HTR-8/SVneo (cell line): ENCODE data around the gene PSG5.
"Not testable (repeated sequence)": the region's sequence is repeated elsewhere in the genome, so short reads cannot be mapped to it uniquely, and the experiment has no call there.

Experiments
- DNase-seq: peaks from one replicate; pipeline ENCODE4 v3.0.0; 2011; ENCODE audit warnings: low spot score, mixed read lengths; ENCODE audit not compliant: insufficient read length
- FAIRE-seq: peaks from 2 replicates; lab custom pipeline; 2011; peaks lifted over from hg19 to GRCh38; lab: Jason Lieb, UNC

Gene PSG5

GRCh38 chr19:43186311-43186935 is at the start of gene PSG5:
TSS of gene PSG5 (minus strand) at chr19:43186536. CDS start at chr19:43186405, 131 bp downstream.
- FAIRE-seq = peak; percentile 23
- DNase-seq = not testable (repeated sequence)

- not testable (repeated sequence) for FAIRE-seq, DNase-seq
These were observed 49.4 kb upstream of the PSG5 start for GRCh38 chr19:43235686-43236085.

GRCh38 chr19:43229315-43229714 is 43.0 kb upstream of the PSG5 start:
- FAIRE-seq = no peak
- no peak for DNase-seq

DNA sequence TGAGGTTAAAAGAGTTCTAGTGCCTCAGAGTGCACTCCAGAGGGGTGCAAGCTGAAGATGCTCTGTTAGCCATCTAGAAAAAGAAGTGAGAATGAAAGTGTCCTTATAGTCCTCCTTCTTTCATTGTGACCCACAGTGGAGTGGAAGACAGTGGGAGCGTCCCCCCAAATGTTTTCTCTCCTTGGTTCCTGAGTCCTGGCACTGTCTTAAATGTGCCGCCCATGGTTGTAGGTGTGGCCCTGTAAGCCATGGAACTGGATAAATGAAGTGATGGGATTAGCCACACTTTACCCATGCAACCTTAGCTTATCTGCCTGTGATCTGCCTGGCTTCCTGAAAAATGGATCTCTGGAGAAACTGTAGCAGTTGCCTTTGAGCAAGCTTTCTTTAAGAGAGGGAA is 42.4 kb upstream of the PSG5 start:
- not testable (repeated sequence) for FAIRE-seq

GRCh38 chr19:43226986-43227385 is 40.6 kb upstream of the PSG5 start:
- not testable (repeated sequence) for FAIRE-seq, DNase-seq

More for the DNA sequence above, 42.4 kb upstream of the PSG5 start:
- DNase-seq = not testable (repeated sequence)

DNA sequence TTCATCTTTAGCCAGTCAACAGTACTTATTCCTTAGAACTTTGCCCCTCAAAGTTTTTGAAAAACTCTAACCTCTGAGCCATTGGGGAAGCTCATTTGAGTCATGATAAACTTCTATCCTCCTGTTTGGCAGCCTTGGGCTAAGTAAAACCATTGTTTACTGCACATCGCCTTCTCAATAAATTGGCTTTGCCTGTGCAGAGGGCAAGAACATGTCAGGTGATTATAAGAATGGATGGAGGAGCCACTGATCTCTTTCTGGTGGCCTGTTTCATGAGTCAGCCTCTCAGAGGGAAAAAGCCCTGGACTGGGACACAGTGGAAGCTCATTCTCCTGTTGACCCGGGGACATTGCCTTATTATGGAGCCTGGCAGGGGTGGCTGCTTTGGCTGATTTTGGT is 38.5 kb upstream of the PSG5 start:
- no peak for FAIRE-seq
- DNase-seq = no peak

DNA sequence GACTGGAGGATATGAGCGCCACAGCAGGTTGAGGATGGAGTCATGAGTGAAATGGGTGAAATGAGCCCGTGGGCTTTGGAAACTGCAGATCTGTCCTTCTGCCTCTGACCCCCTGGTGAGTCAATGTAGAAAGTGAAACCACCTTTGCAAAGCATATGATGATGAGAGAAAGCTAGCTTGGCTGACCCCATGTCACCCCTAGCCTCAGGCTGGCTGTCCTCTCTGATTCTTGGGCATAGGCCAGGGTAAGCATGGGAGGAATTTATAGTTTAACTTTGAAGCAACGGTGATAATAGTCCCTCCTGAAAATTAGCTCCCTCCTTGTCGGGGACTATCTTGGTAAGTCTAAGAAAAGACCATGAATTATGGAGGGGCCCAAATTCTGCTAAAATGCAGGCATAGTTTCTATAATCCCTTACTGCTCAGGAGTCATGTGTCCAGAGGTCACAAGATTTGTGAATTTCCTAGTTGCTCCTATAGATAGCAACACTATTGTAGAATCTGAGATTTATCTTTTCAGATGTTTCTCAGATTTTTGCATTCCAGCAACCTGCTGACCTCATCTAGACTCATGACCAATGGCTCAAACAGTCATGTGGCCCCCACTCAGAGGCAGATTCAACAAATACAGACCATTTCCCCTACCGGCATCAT is 38.0 kb upstream of the PSG5 start:
- DNase-seq = peak; percentile 43
- not testable (repeated sequence) for FAIRE-seq

DNA sequence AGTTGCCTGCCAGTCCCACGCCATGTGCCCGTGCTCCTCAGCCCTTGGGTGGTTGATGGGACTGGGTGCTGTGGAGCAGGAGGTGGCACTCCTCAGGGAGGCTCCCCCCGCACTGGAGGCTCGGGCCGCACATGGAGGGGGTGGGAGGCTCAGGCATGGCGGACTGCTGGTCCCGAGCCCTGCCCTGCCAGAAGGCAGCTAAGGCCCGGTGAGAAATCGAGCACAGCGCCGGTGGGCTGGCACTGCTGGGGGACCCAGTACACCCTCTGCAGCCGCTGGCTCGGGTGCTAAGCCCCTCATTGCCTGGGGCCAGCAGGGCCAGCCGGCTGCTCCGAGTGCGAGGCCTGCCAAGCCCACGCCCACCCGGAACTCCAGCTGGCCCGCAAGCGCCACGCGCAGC is 35.6 kb upstream of the PSG5 start:
- not testable (repeated sequence) for FAIRE-seq, DNase-seq

DNA sequence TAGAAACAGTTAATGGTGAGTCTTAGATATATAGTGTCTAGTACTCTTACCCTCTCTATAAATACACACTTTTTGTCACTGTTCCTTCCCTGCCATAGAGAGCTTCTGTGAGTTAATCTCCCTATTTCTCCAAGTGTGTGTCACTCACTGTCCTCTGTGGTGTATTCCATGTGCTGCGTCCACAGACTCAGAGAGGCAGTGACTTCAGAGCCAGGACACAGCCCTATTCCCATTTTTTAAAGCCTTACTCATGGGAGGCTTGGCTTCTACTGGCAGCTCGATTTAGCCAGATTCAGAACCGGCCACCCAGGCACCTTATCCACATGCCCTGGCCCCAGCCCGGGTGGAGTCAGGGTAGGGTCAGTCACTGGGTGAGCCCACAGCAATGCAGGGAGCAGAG is 32.8 kb upstream of the PSG5 start:
- FAIRE-seq, DNase-seq: not testable (repeated sequence)

GRCh38 chr19:43215881-43216280 is 29.5 kb upstream of the PSG5 start:
- not testable (repeated sequence) for FAIRE-seq, DNase-seq

GRCh38 chr19:43207991-43208390 is 21.7 kb upstream of the PSG5 start:
- FAIRE-seq = no peak
- DNase-seq = no peak

GRCh38 chr19:43207174-43207573 is 20.8 kb upstream of the PSG5 start:
- FAIRE-seq, DNase-seq: not testable (repeated sequence)

DNA sequence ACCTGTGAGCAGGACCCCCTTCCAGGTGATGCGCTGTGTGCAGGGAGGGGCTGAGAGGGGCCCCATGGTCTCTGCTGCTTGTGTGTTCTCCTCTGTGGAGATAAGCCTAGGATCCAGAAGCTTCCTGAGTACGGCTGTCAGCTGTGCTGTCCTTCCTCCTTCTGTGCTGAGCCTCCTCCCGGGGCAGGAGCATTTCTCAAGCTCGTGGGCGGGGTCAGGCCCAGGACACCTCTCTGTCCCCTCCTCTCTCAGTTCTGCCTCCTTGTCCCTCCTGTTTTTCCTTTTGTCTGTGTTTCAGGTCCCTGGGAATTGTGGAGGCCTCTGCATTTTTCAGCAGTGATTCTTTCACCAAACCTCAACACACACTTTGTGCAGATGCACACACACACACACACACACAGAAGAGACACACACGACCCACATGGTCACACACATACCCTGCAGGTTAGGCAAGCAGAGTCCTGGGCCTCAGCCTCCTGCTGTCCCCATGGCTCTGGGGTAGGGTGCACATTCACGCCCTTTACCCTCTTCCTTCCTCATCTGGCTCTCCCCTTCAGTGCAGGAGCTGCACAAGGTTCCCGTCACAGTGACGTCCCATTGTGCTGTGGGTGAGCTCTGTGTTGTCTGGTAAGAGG is 19.3 kb upstream of the PSG5 start, which contains the start of gene PSG4:
TSS of gene PSG4 (minus strand) at position 168 of the 635 bp plus-strand sequence. CDS start at position 66, 102 bp downstream.
- peak; percentile 60 for FAIRE-seq
- not testable (repeated sequence) for DNase-seq

- not testable (repeated sequence) for DNase-seq
These were observed 17.3 kb upstream of the PSG5 start for GRCh38 chr19:43203611-43204010.

GRCh38 chr19:43201891-43202290 is 15.6 kb upstream of the PSG5 start:
- not testable (repeated sequence) for FAIRE-seq, DNase-seq

More at GRCh38 chr19:43203611-43204010, 17.3 kb upstream of the PSG5 start:
- FAIRE-seq = not testable (repeated sequence)

GRCh38 chr19:43201337-43201801 is 15.0 kb upstream of the PSG5 start:
- not testable (repeated sequence) for DNase-seq
- FAIRE-seq = peak; percentile 86

GRCh38 chr19:43198686-43199419 is 12.5 kb upstream of the PSG5 start:
- not testable (repeated sequence) for FAIRE-seq, DNase-seq

DNA sequence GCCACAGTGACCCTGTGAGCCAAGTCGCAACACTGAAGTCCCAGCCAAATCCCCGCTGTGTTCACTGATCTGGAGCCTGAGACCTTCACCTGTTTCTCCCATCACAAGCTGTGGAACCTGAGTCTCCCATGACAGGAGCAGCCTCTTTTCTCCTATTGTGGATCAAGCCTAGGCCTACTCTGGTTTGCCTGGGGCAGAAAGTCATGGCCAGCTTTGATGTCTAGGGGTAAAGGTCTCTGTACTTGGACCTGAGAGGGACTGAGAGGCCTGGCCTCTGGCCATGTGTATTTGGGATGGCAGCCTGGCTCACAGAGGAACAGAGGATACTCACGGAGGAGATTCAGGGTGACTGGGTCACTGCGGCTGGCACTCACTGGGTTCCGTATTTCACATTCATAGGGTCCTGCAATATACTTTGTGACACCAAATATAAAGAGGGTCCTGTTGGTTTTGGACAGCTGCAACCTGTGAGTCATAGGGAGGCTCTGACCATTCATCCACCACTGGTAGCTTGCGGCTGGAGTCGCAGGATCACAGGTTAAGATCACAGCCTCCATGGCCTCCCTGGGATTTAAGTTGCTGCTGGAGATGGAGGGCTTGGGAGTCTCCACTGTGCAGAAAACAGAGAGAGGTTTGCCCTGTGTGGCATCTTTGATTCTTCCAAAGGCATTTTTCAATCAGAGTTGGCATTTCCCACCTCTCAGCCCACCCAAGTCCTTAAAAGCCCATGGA is 11.5 kb upstream of the PSG5 start:
- not testable (repeated sequence) for FAIRE-seq, DNase-seq

GRCh38 chr19:43194397-43194796 is 8.1 kb upstream of the PSG5 start:
- FAIRE-seq, DNase-seq: not testable (repeated sequence)
